ENCODE results near the gene CALML3.

The CALML3 gene

GRCh38 chr10:5491477-5491876 is 33.3 kb upstream of the CALML3 start:
- no peak for DNase-seq (ENCODE audit: low read depth)

- no peak for DNase-seq (ENCODE audit: low read depth)
Measured at GRCh38 chr10:5492322-5492855, 32.4 kb upstream of the CALML3 start.

- no peak for DNase-seq (ENCODE audit: low read depth)
Measured at GRCh38 chr10:5492929-5493576, 31.7 kb upstream of the CALML3 start.

- DNase-seq (ENCODE audit: low read depth), result no peak
Measured at GRCh38 chr10:5493691-5494090, 31.1 kb upstream of the CALML3 start.

- no peak for DNase-seq (ENCODE audit: low read depth)
Measured at GRCh38 chr10:5494611-5495010, 30.1 kb upstream of the CALML3 start.

DNA sequence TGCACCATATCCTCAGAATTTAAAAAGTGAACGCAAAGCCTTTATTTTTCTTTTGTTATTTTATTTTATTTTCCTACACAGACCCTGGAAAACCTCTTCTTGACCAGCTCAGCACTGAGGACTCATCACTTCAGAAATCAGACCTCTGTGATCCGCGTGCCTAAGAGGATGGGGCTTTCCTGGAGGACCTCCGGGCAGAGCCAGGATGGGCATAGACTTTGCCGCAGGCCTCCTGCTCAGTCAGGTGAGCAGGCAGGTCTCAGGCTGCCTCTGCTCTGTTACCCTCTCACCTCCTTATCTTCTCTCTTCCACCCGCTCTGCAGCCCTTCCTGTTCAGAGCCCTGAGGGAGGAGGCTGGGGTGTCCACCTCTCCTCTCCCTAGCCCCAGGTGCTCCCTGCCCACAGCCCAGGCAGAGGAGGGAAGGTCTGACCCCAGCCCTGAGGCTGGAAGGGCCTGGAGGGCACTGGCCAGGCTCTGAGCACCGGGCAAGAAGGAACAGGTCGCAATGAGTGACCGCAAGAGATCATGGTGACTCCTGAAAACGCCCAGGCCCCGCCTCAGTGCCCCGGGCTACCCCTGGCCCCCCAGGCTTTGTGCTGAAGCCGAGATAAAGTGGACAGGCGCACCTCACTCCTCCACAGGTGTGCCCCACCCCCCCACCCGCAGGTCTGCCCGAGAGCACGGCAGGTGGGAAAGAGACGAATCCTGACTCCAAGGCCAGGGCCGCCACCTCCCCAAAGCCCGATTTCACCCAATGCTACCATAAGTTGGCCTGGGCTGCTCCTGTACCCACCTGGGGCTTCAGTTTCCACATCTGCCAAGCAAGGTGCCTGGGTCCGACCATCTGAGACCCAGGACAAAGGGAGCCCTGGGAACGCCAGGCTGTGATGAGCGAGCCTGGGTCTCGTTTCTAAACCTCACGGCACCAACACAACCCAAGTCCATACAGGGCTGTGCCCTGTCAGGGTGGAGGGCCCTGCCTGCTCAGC is 28.2 kb upstream of the CALML3 start:
- no peak for DNase-seq (ENCODE audit: low read depth)

GRCh38 chr10:5497289-5497688 is 27.5 kb upstream of the CALML3 start:
- no peak for DNase-seq (ENCODE audit: low read depth)

DNA sequence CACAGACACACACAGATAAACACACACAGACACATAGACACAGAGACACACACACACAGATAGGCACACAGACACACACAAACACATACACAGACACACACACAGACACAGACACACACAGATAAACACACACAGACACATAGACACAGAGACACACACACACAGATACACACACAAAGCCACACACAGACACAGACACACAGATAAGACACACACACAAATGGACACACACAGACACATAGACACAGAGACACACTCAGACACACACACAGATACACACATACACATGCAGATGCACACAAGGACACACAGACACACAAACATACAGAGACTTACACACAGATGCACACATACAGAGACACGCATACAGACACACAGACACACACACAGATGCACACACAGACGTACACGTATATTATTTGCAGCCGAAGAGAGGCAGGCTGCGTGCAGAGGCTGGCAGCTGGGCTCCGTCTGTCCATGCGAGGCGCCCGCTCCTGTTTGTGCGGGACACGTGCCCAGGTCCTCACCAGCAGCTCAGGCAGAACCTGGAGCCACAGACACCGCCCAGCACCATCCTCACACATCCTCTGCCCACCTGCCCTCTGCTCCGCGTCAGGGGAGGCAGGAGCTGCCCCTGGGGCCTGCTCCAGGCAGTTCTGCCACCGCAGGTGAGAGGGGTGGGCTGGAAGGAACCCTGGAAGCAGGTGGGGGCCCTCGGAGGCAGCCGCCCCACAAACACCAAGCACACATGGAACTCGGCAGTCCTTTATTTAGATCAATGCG is 26.6 kb upstream of the CALML3 start:
- no peak for DNase-seq (ENCODE audit: low read depth)

DNA sequence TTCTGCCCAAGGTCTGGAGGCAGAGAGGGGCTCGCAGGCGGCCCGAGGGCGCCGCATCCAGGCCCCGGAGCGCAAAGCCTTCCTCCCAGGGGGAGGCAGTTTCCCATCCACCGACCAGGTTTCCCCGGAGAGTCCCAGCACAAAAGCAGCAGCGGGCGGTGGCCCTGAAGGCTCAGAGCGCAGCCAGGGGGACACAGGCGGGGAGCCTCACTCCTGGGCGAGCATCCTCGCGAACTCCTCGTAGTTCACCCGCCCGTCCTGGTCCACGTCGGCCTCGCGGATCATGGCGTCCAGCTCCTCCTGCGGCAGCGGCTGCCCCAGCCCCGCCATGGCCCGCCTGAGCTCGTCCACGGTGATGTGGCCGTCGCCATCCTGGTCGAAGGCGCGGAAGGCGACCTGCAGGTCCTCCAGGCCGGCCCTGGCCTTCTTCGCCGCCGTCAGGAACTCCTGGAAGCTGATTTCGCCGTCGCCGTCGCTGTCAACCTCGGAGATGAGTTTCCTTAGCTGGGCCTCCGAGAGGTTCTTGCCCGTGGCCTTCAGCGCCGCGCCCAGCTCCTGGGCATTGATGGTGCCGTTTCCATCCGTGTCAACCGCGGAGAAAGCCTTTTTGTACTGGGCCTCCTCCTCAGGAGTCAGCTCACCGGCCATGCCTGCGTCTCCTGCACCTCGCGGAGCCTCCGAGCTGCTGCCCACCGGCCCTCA is 25.8 kb upstream of the CALML3 start:
- DNase-seq (ENCODE audit: low read depth), result no peak

GRCh38 chr10:5499493-5500140 is 25.1 kb upstream of the CALML3 start, which contains the start of gene CALML5:
Gene CALML5, minus strand, starts transcription at chr10:5499570. Its CDS starts 132 bp downstream, at chr10:5499438.
- no peak for DNase-seq (ENCODE audit: low read depth)

- DNase-seq (ENCODE audit: low read depth), result no peak
Measured at GRCh38 chr10:5500162-5500670, 24.5 kb upstream of the CALML3 start.

- DNase-seq (ENCODE audit: low read depth), result no peak
Measured at GRCh38 chr10:5500910-5501309, 23.9 kb upstream of the CALML3 start.

DNA sequence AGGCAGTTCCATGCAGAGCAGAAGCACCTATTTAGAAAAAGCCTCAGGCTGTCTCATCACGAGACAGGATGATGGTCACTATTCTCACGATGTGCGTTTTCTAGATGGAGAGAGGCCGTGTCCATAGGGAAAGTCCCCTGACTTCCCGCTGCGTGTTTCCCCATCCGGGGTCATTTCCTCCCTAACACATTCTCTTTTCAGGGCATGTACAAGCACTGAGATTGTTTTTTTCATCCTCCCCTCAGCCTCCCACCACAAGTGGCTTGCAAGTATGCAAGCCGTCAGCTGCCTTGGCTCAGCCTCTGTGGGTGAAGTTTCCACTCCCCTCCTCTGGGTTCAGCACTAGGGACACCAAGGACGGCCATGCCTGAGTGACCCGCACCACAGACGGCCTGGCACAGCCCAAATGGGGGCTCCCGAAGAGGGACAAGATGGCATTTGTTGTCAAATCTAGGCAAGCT is 22.7 kb upstream of the CALML3 start:
- no peak for DNase-seq (ENCODE audit: low read depth)

DNA sequence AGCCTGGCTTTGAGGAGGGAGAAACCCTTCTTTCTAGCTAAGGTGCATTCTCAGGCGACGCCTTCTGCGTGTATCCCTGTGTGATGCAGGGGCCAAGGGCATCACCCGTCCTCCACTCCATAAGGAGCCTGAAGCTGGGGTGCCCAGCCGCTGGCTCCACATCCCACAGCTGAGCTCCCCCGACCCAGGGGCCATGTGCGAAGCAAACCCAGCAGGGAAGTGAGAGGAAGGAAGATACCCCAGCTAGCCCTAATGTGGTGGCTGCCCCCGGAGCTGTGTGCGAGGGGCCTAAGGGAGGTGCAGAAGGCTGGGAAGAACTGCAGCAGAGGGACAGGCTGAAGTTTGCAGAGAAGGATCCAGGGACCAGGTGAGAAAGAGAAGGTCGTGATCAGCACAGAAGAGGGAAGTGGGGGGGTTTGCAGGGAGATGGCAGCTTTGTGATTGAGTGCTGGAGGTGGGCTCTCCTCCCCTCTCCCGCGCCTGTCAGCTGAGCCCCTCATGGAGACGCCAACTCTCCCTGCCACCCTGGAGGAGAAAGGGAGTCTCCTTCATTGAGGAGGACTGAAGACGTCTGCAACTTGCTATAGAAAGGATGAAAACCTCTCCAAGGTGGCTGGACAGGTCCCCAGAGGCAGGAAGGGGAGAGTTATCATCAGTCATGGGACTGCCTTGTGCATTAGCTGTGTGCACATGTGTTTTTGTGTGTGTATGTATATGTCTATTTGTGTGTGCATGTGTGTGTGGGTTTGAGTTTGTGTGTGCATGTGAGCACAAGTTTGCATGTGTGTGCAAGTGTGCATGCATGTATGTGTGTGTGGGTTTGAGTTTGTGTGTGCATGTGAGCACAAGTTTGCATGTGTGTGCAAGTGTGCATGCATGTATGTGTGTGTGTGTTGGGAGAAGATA is 21.9 kb upstream of the CALML3 start:
- no peak for DNase-seq (ENCODE audit: low read depth)

- DNase-seq (ENCODE audit: low read depth), result no peak
Measured at GRCh38 chr10:5503477-5503835, 21.3 kb upstream of the CALML3 start.

DNA sequence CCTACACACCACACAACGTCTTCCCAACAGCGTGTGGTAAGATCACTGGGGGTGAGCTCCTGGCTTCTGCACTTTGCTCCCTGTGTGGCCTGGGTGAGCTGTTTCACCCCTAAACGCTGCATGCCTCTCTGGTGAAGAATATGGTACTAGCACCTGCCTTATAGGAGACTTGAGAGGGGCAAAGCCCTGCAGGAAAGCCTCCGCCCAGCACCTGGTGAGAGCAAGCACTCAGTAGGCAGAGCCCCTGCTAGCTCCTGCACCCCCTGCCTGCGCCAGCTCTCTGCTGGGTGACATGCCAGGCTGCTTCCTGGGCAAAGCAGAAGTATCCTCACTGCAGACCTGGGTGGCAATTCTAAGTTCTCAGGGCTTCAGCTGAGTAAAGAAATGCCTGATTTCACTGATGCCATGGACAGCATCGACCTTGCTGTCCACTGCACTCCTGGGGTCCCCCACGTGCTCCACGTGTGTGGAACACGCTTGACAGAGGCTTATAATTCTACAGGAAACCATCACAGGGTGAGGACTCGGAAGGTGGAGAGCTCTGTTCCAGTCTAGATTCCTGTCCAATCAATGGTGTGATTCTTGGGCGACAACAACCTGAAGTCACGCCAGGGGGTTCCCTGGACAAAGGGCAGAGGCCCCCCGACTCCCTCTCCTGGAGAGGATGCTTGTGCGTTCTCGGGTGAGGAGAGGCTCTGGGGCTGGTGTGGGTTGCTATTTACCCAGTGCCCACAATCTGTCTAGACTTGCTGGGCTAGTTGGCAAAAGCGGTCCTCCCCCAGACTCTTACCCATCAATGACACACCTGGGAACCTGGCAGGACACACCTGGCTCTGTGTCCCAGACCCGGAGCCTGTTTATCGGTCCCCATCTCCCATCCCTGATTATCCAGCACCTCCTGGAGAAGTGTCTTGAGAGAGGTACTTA is 20.4 kb upstream of the CALML3 start:
- DNase-seq (ENCODE audit: low read depth), result no peak

GRCh38 chr10:5506246-5506645 is 18.5 kb upstream of the CALML3 start:
- no peak for DNase-seq (ENCODE audit: low read depth)
